Measurements from ENCODE around the gene OR1E1. TPM values are rescaled to one million over a fixed set of nuclear protein-coding genes. Genes with fewer than 3 reads are reported as not detected.

Gene OR1E1
- polyA plus RNA-seq, 1 donor from 2014 or later: not detected

Small RNA genes within 50 kb of the gene (small RNA-seq; reads per million reads assigned to genes)
- gene OR1AC1P: 0 reads per million in 3 experiments

Other genes starting within 250 kb of the OR1E1 start
- gene OR1A2, start 200.9 kb downstream of the OR1E1 start, polyA plus RNA-seq: not detected in 2 replicates
- gene OR1A1, start 190.7 kb downstream of the OR1E1 start, polyA plus RNA-seq: not detected in 2 replicates
- gene OR3A1, start 100.0 kb downstream of the OR1E1 start, polyA plus RNA-seq: not detected in 2 replicates
- gene OR3A2, start 12.1 kb downstream of the OR1E1 start, polyA plus RNA-seq: not detected in 2 replicates
- not detected in 2 replicates for gene OR3A3, start 13.0 kb upstream of the OR1E1 start, polyA plus RNA-seq
- gene OR1E2, start 35.4 kb upstream of the OR1E1 start, polyA plus RNA-seq: not detected in 2 replicates
- gene SPATA22, start 73.4 kb upstream of the OR1E1 start, polyA plus RNA-seq: not detected in 2 replicates
- gene ASPA, start 77.6 kb upstream of the OR1E1 start, polyA plus RNA-seq: 0.24 TPM in 1 of 2 replicates, not detected in the other
- gene TRPV3, start 159.4 kb upstream of the OR1E1 start, polyA plus RNA-seq: 0.19 TPM in 1 of 2 replicates, not detected in the other
- 11.8 and 13.0 TPM in 2 replicates for gene TRPV1, start 211.0 kb upstream of the OR1E1 start, polyA plus RNA-seq
- gene SHPK, start 237.8 kb upstream of the OR1E1 start, polyA plus RNA-seq: 14.3 and 15.6 TPM in 2 replicates
- gene CTNS, start 238.3 kb upstream of the OR1E1 start, polyA plus RNA-seq: 8.8 and 14.2 TPM in 2 replicates

All from neural cell (in vitro differentiated cells).